MG63 (cell line): Measurements from ENCODE around the gene FOXC1. TPM values are rescaled to one million over a fixed set of nuclear protein-coding genes. Genes with fewer than 3 reads are reported as not detected.

Source experiments
- DNase-seq: peaks from one replicate; pipeline ENCODE4 v3.0.0-alpha.2; 2020
- H3K27me3 ChIP-seq: fragments of 250-450 bp; sonication (Bioruptor Pico); 2 replicates; pipeline ENCODE4 v1.5.1; 2020; ENCODE audit warnings: mild to moderate bottlenecking, moderate library complexity
- H3K36me3 ChIP-seq: fragments of 250-450 bp; sonication (Bioruptor Pico); 2 replicates; pipeline ENCODE4 v1.5.1; 2020; ENCODE audit warnings: mild to moderate bottlenecking, moderate library complexity
- H3K4me3 ChIP-seq: fragments of 250-450 bp; sonication (Bioruptor Pico); 2 replicates; pipeline ENCODE4 v1.5.1; 2020; ENCODE audit warnings: mild to moderate bottlenecking, moderate library complexity
- H3K9me3 ChIP-seq: fragments of 250-450 bp; sonication (Bioruptor Pico); 2 replicates; pipeline ENCODE4 v1.5.1; 2020; ENCODE audit warnings: mild to moderate bottlenecking, moderate library complexity
- total RNA-seq: library from RNA; depleted of rRNA; stranded (reverse); fragments of >200 nt; shearing (Covaris generic); gene quantifications from 2 replicates; pipeline ENCODE4 v1.2.3, GENCODE V29; 2014; ENCODE audit warnings: low replicate concordance; rRNA removed

FOXC1 gene
- total RNA-seq, result 2.2 and 5.5 TPM in 2 replicates

- no peaks in the 10 kb centered on the region for H3K27me3 ChIP-seq
- peak within 1 kb of the TSS; percentile 58 for H3K4me3 ChIP-seq
- peaks cover 2% of the 10 kb centered on the region for H3K36me3 ChIP-seq
- peak; percentile 88 for DNase-seq
- no peaks in the 10 kb centered on the region for H3K9me3 ChIP-seq
Observed at GRCh38 chr6:1609648-1610496, at the start of gene FOXC1. Gene FOXC1 (plus strand): TSS chr6:1609915. CDS start chr6:1610446, 531 bp downstream.

DNA sequence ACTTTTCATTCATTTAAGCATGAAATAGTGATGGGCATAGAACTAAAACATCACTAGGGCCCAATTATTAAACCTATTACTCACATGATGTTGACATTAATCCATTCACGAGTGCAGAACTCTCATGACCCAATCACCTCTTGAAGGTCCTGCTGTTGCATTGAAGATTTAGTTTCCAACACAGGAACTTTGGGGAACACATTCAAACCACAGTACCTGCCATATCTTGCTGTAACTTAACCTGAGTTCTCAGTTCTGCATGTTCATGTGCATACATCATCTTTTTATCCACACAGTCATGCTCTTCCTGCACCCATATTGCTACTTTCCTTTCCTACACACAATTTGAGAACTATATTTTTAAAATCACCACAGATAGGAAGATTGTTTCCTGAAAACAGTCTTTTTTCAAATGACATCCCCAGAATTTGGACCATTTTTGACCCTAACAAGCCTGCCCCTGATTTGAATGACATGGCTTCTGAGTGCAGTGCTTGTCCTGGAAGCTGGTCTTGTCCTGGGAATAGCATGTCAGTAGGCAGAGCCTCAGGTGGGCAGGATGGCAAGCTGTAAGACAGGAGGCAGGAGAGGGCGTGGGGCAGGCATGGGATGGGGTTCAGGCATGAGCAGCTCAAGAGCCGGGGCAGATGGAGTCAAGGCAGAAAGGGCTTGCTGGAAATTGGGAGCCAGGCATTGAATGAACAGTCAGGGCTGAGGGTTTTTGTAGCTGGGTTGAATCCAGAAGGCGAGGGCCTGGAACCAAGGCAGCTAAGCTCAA is 49.2 kb upstream of the FOXC1 start:
- no peak for DNase-seq
- Histone ChIP-seq H3K36me3 (no peaks in the 10 kb centered on the region), H3K4me3 (no peak overlapping the region)

GRCh38 chr6:1561355-1561754 is 48.4 kb upstream of the FOXC1 start:
- H3K9me3 ChIP-seq, result no peaks in the 10 kb centered on the region
- H3K27me3 ChIP-seq, result no peaks in the 10 kb centered on the region
- H3K36me3 ChIP-seq, result no peaks in the 10 kb centered on the region
- DNase-seq, result no peak
- no peak overlapping the region for H3K4me3 ChIP-seq

More for the DNA sequence above, 49.2 kb upstream of the FOXC1 start:
- Histone ChIP-seq H3K27me3 (no peaks in the 10 kb centered on the region), H3K9me3 (no peaks in the 10 kb centered on the region)

DNA sequence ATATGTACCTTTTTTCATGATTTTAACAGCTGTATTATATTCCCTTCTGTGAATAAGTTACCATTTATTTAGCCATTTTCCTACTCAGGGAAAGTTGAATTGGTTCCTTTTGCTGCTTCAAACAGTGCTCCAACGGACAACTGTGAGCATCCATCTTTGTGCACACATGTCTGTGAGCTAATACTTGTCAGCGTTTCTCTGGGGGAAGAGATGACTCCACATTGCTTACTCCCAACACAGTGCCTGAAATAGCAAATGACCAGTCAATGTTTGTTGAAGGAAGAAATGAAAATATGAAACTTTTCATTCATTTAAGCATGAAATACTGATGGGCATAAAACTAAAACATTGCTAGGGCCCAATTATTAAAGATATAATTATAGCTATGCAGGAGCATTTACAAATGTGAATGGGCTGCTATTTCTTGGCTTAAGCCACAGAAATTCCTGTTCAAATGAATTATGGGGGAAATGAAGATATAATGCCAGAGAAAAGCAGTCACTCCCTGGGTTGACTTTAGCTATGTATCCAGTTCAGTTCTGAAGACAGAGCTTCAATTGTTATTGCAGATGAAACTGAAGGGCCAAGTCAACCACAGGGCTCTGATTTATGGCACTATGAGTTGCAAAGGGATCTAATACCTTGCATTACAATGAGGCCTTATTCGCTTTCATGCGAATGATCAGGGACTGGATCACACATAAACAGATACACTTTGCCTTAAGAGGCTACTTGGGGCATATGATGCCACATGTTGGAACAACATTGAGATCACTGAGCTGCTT is 47.4 kb upstream of the FOXC1 start:
- Histone ChIP-seq H3K36me3 (no peaks in the 10 kb centered on the region), H3K9me3 (no peaks in the 10 kb centered on the region), H3K27me3 (no peaks in the 10 kb centered on the region), H3K4me3 (no peak overlapping the region)
- DNase-seq, result no peak

DNA sequence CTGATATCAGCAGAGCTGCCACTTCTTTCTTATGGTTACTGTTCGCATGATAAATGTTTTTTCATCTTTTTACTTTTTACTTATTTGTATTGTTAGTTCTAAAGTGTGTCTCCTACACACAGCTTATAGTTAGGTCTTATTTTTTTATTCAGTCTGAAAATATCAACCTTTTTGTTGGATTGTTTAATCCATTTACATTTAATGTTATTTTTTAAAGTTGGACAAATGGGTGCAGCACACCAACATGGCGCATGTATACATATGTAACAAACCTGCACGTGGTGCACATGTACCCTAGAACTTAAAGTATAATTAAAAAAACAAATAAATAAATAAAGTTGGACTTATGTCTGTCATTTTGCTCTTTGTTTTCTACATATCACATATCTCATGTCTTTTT is 40.3 kb upstream of the FOXC1 start:
- DNase-seq, result no peak
- Histone ChIP-seq H3K27me3 (no peaks in the 10 kb centered on the region), H3K36me3 (no peaks in the 10 kb centered on the region), H3K4me3 (no peak overlapping the region), H3K9me3 (0 out of 2 replicates have a peak, but pooled peaks cover 2% of the 10 kb centered on the region)

GRCh38 chr6:1570848-1571247 is 38.9 kb upstream of the FOXC1 start:
- no peak overlapping the region for H3K4me3 ChIP-seq
- no peak for DNase-seq
- 0 out of 2 replicates have a peak, but pooled peaks cover 2% of the 10 kb centered on the region for H3K9me3 ChIP-seq
- no peaks in the 10 kb centered on the region for H3K36me3 ChIP-seq
- no peaks in the 10 kb centered on the region for H3K27me3 ChIP-seq

- Histone ChIP-seq H3K4me3 (no peak overlapping the region), H3K27me3 (no peaks in the 10 kb centered on the region), H3K36me3 (no peaks in the 10 kb centered on the region), H3K9me3 (0 out of 2 replicates have a peak, but pooled peaks cover 2% of the 10 kb centered on the region)
- no peak for DNase-seq
Observed at GRCh38 chr6:1572892-1573291, 36.8 kb upstream of the FOXC1 start.

- Histone ChIP-seq H3K36me3 (no peaks in the 10 kb centered on the region), H3K27me3 (no peaks in the 10 kb centered on the region), H3K9me3 (0 out of 2 replicates have a peak, but pooled peaks cover 2% of the 10 kb centered on the region), H3K4me3 (no peak overlapping the region)
- no peak for DNase-seq
Observed at GRCh38 chr6:1574083-1574761, 35.5 kb upstream of the FOXC1 start.

DNA sequence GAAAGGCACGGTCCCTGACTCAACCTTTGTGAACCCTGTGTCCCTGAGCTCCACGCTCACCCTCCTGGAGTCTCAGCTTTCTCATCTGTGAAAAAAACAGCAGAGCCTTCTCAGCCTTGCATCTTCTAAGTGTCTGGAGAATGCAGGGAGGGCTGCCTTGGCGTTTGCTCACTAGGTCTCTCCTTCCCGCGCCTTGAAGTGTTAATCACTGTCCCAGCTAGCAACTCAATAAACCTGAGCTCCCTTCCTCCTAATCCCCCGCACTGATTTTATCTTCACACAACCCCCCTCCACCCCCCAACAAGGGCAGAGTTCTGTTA is 34.9 kb upstream of the FOXC1 start:
- Histone ChIP-seq H3K4me3 (no peak overlapping the region), H3K36me3 (no peaks in the 10 kb centered on the region), H3K9me3 (no peaks in the 10 kb centered on the region), H3K27me3 (no peaks in the 10 kb centered on the region)
- no peak for DNase-seq

GRCh38 chr6:1575210-1576041 is 34.3 kb upstream of the FOXC1 start:
- H3K9me3 ChIP-seq, result no peaks in the 10 kb centered on the region
- H3K27me3 ChIP-seq, result no peaks in the 10 kb centered on the region
- no peak overlapping the region for H3K4me3 ChIP-seq
- H3K36me3 ChIP-seq, result no peaks in the 10 kb centered on the region
- peak; percentile 8 for DNase-seq

DNA sequence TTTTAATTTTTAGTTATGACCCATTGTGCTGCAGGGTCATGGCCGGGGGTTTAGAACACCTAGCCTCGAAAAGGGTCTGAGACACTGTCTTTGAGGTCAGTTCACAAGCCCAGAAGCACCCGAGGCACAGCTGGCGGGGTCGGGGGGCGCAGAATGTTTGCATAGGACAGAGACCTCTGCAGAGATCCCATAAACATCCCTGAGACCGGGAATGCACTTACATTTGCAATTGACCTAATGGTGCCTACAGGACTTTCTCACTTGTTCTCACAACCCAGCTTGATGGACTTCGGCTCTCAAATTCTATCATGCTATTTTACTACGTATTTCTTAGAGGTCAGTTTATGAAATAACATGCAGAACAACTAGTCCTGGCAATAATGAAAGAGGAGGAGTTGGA is 33.5 kb upstream of the FOXC1 start:
- DNase-seq, result no peak
- no peaks in the 10 kb centered on the region for H3K27me3 ChIP-seq
- no peak overlapping the region for H3K4me3 ChIP-seq
- H3K36me3 ChIP-seq, result no peaks in the 10 kb centered on the region
- H3K9me3 ChIP-seq, result no peaks in the 10 kb centered on the region

DNA sequence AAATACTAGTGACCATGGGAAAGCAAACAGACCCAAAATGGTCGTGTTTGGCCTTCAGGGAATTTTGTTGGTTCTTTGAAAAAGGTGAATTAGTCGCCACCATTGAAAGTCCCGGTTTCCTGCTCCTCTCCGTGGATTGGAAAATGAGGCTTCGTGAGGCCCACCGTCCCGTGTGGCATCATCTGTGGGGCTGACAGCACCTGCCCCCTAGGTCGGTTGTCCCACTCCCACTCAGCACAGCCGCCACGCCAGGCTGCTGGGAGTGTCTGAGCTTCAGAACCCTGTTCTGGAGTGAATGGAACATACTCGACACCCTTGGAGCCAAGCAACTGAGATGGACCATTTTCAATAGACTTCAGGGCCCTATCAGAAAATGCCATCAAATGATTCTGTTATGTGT is 33.0 kb upstream of the FOXC1 start:
- no peak for DNase-seq
- H3K27me3 ChIP-seq, result no peaks in the 10 kb centered on the region
- no peak overlapping the region for H3K4me3 ChIP-seq
- H3K36me3 ChIP-seq, result no peaks in the 10 kb centered on the region
- H3K9me3 ChIP-seq, result no peaks in the 10 kb centered on the region

- Histone ChIP-seq H3K9me3 (no peaks in the 10 kb centered on the region), H3K36me3 (no peaks in the 10 kb centered on the region), H3K4me3 (no peak overlapping the region), H3K27me3 (no peaks in the 10 kb centered on the region)
- DNase-seq, result no peak
Observed at GRCh38 chr6:1577146-1577680, 32.5 kb upstream of the FOXC1 start.

DNA sequence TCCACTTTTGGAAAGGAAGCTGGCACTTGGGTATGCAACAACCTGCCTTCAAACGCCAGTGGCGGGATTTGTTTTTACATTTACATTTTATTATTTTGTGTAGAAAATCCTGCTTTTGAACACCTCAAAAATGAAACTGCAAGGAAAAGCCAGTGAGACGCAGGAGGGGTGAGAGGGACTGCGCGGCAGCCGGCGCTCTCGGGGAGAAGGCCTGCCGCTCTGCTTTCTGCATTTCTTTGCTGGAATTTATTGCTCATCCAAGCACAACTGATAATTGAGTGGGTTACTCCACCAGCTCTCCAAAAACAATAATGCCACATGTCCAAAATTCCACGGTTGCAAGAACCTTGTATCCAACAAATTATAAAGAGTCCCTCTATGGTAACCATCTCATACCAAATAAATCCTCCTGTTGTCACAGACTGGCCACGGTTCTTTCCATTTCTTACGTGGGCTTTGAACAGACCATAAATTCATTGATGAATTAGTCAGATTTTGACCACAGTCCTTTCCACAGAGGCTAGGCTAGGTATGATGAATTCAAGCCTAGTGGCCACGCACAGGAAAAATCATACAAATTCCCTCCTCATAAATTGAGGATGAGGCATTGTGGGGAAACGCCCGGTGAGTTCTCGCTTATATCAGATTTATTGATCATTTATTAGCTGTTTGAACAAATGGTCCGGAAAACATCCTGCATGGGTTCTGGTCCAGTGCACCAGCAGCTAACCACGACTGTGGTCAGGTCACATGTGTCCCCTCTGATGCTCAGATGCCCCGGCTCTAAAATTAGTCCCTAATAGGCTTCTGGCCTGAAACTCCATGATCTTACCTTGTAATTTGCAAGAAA is 31.6 kb upstream of the FOXC1 start:
- H3K36me3 ChIP-seq, result no peaks in the 10 kb centered on the region
- H3K4me3 ChIP-seq, result no peak overlapping the region
- H3K9me3 ChIP-seq, result no peaks in the 10 kb centered on the region
- no peaks in the 10 kb centered on the region for H3K27me3 ChIP-seq
- no peak for DNase-seq

GRCh38 chr6:1579096-1579495 is 30.6 kb upstream of the FOXC1 start:
- no peak for DNase-seq
- Histone ChIP-seq H3K4me3 (no peak overlapping the region), H3K9me3 (no peaks in the 10 kb centered on the region), H3K27me3 (no peaks in the 10 kb centered on the region), H3K36me3 (no peaks in the 10 kb centered on the region)
